ENCODE data around the gene RNF208. TPM values are rescaled to one million over a fixed set of nuclear protein-coding genes. Genes with fewer than 3 reads are reported as not detected.

RNF208 gene
- total and polyA plus RNA-seq, 4 donors: 0.28 to 7.1 (median 2.6) TPM

DNA sequence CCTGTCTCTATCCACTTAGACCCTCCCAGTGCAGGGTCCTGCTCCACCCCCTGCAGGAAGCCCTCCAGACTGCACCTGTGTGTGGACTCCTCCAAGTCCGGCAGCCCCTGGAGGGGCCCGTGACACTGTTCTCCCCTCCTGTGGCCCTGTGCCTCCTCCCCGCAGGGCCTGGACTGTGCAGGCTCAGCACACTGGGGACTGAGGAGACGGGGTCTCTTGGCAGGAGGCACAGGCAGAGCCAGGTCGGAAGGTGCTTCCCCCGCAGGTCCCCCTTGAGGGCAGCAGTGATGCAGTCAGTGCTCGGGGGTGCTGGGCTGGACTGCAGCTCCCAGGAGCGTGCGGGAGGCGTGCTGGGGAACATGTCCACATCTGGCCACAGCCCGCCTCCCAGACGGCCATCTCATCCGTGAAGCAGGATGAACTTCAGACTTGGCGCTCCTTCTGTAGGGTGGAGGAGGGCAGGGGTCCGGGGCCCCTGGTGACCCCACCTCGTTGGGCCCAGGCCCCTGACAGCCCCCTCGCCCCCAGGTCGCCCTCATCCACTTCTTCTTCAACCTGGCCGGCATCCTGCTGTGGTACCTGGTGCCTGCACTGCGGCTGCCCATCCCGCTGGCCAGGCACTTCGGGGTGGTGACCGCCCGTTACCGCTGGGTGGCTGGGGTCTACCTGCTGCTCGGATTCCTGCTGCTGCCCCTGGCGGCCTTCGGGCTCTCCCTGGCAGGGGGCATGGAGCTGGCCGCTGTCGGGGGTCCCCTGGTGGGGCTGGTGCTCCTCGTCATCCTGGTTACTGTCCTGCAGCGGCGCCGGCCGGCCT lies 13.6 kb upstream of the RNF208 start:
- Histone ChIP-seq H3K27me3 (ENCODE audit: control insufficient read depth in 4 of 4, insufficient read depth in 4 of 4, low read length in 3 of 4) (no peaks in the 10 kb centered on the region), H3K27ac (ENCODE audit: low read depth in 1 of 2, low read length in 2 of 2) (no peak overlapping the region), H3K9me3 (ENCODE audit: control insufficient read depth in 4 of 4, low read length in 3 of 4) (no peaks in the 10 kb centered on the region), H3K4me3 (ENCODE audit: low read depth in 1 of 3, low read length in 3 of 3) (no peak overlapping the region), H3K4me1 (ENCODE audit: control insufficient read depth in 4 of 4, insufficient read depth in 4 of 4, low read length in 3 of 4) (peaks cover 5 to 26% (median 8%) of the 10 kb centered on the region in 4 donors), H3K36me3 (ENCODE audit: control insufficient read depth in 4 of 4, insufficient read depth in 3 of 4, low read depth in 1 of 4, low read length in 3 of 4) (no peaks in the 10 kb centered on the region), H3K9ac (ENCODE audit: low read depth in 1 of 2, low read length in 2 of 2) (no peak overlapping the region)
- no peak for DNase-seq (ENCODE audit: low spot score)
- TF ChIP-seq NR2F2 (IDR thresholded peaks at IDR 0.05) (no peak), GABPA (IDR thresholded peaks at IDR 0.05 in 1 of 2, conservative IDR thresholded peaks at IDR 0.05 in 1 of 2) (no peak), TAF1 (conservative IDR thresholded peaks at IDR 0.05) (no peak), YY1 (IDR thresholded peaks at IDR 0.05) (no peak), SP1 (IDR thresholded peaks at IDR 0.05) (no peak), HNF4G (IDR thresholded peaks at IDR 0.05) (no peak), RXRA (IDR thresholded peaks at IDR 0.05) (no peak), FOXA1 (IDR thresholded peaks at IDR 0.05) (no peak), HNF4A (conservative IDR thresholded peaks at IDR 0.05) (no peak), RAD21 (IDR thresholded peaks at IDR 0.05) (no peak), JUND (IDR thresholded peaks at IDR 0.05) (no peak), FOXA2 (IDR thresholded peaks at IDR 0.05) (no peak), EGR1 (IDR thresholded peaks at IDR 0.05; ENCODE audit: low read depth in 2 of 2) (no peak)
- TF ChIP-seq, protein P1, sequence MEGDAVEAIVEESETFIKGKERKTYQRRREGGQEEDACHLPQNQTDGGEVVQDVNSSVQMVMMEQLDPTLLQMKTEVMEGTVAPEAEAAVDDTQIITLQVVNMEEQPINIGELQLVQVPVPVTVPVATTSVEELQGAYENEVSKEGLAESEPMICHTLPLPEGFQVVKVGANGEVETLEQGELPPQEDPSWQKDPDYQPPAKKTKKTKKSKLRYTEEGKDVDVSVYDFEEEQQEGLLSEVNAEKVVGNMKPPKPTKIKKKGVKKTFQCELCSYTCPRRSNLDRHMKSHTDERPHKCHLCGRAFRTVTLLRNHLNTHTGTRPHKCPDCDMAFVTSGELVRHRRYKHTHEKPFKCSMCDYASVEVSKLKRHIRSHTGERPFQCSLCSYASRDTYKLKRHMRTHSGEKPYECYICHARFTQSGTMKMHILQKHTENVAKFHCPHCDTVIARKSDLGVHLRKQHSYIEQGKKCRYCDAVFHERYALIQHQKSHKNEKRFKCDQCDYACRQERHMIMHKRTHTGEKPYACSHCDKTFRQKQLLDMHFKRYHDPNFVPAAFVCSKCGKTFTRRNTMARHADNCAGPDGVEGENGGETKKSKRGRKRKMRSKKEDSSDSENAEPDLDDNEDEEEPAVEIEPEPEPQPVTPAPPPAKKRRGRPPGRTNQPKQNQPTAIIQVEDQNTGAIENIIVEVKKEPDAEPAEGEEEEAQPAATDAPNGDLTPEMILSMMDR (IDR thresholded peaks at IDR 0.05; ENCODE audit: low read depth, low read length, missing input control): no peak
- TF ChIP-seq, protein P2, sequence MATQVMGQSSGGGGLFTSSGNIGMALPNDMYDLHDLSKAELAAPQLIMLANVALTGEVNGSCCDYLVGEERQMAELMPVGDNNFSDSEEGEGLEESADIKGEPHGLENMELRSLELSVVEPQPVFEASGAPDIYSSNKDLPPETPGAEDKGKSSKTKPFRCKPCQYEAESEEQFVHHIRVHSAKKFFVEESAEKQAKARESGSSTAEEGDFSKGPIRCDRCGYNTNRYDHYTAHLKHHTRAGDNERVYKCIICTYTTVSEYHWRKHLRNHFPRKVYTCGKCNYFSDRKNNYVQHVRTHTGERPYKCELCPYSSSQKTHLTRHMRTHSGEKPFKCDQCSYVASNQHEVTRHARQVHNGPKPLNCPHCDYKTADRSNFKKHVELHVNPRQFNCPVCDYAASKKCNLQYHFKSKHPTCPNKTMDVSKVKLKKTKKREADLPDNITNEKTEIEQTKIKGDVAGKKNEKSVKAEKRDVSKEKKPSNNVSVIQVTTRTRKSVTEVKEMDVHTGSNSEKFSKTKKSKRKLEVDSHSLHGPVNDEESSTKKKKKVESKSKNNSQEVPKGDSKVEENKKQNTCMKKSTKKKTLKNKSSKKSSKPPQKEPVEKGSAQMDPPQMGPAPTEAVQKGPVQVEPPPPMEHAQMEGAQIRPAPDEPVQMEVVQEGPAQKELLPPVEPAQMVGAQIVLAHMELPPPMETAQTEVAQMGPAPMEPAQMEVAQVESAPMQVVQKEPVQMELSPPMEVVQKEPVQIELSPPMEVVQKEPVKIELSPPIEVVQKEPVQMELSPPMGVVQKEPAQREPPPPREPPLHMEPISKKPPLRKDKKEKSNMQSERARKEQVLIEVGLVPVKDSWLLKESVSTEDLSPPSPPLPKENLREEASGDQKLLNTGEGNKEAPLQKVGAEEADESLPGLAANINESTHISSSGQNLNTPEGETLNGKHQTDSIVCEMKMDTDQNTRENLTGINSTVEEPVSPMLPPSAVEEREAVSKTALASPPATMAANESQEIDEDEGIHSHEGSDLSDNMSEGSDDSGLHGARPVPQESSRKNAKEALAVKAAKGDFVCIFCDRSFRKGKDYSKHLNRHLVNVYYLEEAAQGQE (IDR thresholded peaks at IDR 0.05): no peak
- TF ChIP-seq, protein P3, sequence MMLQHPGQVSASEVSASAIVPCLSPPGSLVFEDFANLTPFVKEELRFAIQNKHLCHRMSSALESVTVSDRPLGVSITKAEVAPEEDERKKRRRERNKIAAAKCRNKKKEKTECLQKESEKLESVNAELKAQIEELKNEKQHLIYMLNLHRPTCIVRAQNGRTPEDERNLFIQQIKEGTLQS (IDR thresholded peaks at IDR 0.05): no peak
- TF ChIP-seq, protein P4, sequence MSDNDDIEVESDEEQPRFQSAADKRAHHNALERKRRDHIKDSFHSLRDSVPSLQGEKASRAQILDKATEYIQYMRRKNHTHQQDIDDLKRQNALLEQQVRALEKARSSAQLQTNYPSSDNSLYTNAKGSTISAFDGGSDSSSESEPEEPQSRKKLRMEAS (IDR thresholded peaks at IDR 0.05): no peak
- TF ChIP-seq, protein P5, sequence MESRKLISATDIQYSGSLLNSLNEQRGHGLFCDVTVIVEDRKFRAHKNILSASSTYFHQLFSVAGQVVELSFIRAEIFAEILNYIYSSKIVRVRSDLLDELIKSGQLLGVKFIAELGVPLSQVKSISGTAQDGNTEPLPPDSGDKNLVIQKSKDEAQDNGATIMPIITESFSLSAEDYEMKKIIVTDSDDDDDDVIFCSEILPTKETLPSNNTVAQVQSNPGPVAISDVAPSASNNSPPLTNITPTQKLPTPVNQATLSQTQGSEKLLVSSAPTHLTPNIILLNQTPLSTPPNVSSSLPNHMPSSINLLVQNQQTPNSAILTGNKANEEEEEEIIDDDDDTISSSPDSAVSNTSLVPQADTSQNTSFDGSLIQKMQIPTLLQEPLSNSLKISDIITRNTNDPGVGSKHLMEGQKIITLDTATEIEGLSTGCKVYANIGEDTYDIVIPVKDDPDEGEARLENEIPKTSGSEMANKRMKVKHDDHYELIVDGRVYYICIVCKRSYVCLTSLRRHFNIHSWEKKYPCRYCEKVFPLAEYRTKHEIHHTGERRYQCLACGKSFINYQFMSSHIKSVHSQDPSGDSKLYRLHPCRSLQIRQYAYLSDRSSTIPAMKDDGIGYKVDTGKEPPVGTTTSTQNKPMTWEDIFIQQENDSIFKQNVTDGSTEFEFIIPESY (IDR thresholded peaks at IDR 0.05): no peak
- WGBS: 63% methylated on average over 35 of the region's 35 CpGs
